Fibroblast of mammary gland (primary cell): Measurements from ENCODE around the gene SPATA25.
A peak's percentile ranks its signal among the peaks of the same experiment; 100 is the strongest.

Source experiments
- DNase-seq: peaks from one replicate; pipeline ENCODE4 v3.0.0-alpha.2; 2010; ENCODE audit warnings: low read depth
- H3K4me3 ChIP-seq: 2 replicates; pipeline ENCODE4 v1.5.1; 2011; ENCODE audit warnings: low read depth, mild to moderate bottlenecking, low read length, moderate library complexity; ENCODE audit not compliant: control insufficient read depth
- CTCF ChIP-seq: conservative IDR thresholded peaks from 2 replicates; pipeline ENCODE4 v1.5.1; 2011; ENCODE audit warnings: low read depth, low read length, inconsistent platforms; ENCODE audit not compliant: control insufficient read depth, insufficient read depth

SPATA25 gene

GRCh38 chr20:45920462-45921336 lies 33.3 kb upstream of the SPATA25 start:
- no peak overlapping the region for H3K4me3 ChIP-seq
- no peak for TF ChIP-seq CTCF
- DNase-seq, result peak; percentile 41

DNA sequence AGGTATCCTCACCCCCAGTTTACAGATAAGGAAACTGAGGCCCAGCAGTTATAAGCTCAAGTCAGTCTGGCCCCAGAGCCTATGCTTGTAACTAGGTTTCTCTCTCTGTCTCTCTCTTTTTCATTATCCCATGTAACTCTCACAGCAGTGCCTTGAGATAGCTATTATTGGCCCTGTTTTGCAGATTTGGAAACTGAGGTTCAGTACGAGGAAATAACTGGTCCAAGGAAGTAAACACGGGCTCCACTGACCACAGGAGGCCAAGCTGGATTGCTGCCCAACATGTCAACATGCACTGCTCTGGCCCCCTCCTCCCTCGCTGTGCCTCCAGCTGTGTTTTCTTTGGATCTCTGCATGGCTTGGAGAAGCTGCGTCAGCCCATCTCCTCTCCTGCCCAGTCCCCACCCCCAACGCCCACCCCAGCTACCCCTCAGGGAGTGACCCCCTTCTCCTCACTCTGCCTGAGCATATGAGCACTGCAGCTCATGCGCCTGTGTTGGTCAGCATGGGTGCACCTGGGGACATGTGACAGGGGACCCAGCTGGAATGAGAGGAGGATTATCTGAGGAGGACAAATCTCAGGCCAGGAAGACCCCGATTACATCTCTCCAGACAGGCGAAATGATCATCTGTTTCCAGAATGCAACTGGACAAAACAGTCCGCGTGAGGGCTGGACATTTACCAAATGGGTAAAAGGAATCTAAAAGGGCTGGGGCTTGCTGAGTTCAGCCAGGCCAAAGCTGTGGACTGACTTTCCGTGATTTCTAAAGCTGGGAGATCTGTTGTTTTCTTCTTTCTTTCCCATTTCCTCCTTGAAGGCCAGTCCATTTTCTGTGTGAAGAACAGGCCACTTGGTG lies 32.3 kb upstream of the SPATA25 start:
- TF ChIP-seq CTCF, result no peak
- H3K4me3 ChIP-seq, result no peak overlapping the region
- peak; percentile 92 for DNase-seq

DNA sequence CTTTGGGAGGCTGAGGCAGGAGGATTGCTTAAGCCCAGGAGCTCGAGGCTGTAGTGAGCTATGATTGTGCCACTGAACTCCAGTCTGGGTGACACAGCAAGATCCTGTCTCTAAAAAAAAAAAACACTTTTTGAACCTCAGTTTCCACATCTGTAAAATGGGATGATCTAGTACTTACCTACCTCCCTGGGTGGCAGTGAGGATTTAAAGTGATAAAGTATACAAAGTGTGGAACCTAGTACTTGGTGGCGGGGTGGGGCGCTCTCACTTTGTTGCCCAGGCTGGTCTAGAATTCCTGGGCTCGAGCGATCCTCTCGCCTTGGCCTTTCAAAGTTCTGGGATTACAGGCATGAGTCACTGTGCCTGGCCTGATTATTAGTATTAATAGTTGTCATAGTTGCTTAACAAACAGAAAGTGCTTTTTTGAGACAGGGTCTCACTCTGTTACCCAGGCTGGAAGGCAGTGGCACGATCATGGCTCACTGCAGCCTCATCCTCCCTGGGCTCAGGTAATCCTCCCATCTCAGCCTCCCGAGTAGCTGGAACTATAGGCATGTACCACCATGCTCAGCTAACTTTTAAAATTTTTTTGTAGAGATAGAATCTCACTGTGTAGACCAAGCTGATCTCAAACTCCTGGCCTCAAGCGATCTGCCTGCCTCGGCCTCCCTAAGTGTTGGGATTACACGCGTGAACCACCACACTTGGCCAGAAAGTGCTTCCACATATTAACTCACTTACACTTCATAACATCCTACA lies 31.5 kb upstream of the SPATA25 start:
- peak; percentile 47 for DNase-seq
- no peak overlapping the region for H3K4me3 ChIP-seq
- no peak for TF ChIP-seq CTCF

DNA sequence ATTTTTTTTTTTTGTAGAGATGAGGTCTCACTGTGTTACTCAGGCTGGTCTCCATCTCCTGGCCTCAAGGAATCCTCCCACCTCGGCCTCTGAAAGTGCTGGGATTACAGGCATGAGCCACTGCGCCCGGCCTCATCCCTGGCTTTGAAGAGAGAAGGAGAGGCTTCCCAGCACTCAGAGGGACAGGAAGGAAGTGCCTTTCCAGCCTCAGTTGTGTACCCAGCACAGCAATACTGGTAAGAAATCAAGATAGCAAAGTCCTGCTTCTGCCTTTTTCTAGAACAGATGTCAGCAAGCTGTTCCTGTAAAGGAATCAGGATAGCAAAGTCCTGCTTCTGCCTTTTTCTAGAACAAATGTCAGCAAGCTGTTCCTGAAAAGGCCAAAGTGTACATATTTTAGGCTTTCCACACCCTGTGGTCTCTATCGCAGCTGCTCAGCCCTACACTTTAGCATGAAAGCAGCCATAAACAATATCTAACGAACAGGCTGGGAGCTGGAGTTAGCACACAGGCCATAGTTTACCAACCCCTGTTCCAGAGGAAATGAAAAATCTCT lies 30.8 kb upstream of the SPATA25 start:
- no peak overlapping the region for H3K4me3 ChIP-seq
- peak; percentile 60 for DNase-seq
- no peak for TF ChIP-seq CTCF

DNA sequence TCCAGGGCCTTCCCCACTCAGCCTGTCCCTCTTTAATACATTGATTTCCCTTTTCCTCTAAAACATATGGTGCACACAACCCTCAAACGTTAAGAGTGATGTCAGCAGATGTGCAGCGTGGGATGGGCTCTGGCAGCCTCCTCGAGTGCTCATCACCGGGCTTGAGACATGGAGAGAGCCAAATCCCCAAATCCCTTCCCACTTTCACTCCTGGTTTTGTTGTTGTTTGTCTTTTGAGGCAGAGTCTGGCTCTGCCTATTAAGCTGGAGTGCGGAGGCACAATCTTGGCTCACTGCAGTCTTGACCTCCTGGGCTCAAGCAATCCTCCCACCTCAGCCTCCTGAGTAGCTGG lies 30.3 kb upstream of the SPATA25 start:
- H3K4me3 ChIP-seq, result no peak overlapping the region
- peak; percentile 95 for DNase-seq
- TF ChIP-seq CTCF, result no peak

DNA sequence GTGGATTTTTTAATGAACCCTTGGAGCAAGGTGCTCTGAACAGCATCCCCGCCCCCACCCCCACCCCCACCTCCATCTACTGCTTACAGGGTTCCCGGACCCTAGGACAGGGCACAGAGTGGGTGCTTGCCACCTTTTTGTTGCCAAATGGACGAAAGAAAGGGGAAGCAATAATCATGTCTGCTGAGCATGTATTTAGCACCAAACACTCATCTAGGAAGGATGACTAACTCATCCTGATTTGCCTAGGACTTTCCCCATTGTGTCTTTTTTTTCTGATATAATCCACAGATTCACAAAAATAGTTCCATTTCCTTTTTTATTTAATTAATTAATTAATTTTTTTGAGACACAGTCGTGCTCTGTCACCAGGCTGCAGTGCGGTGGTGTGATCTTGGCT lies 25.7 kb upstream of the SPATA25 start:
- TF ChIP-seq CTCF, result no peak
- DNase-seq, result peak; percentile 22
- H3K4me3 ChIP-seq, result no peak overlapping the region
